WERI-Rb-1 (cell line): ENCODE measurements around the gene LRRC8E.
A peak's percentile ranks its signal among the peaks of the same experiment; 100 is the strongest.

Source experiments
- DNase-seq: peaks from one replicate; pipeline ENCODE4 v3.0.0-alpha.2; 2020
- H3K27ac ChIP-seq: fragments of 250-450 bp; sonication (Bioruptor Pico); 2 replicates; pipeline ENCODE4 v1.5.1; 2020; ENCODE audit warnings: mild to moderate bottlenecking, moderate library complexity
- H3K27me3 ChIP-seq: fragments of 250-450 bp; sonication (Bioruptor Pico); 2 replicates; pipeline ENCODE4 v1.5.1; 2021; ENCODE audit warnings: mild to moderate bottlenecking, low read depth, moderate library complexity; ENCODE audit not compliant: insufficient read depth, severe bottlenecking
- H3K36me3 ChIP-seq: fragments of 250-450 bp; sonication (Bioruptor Pico); 2 replicates; pipeline ENCODE4 v1.5.1; 2020; ENCODE audit warnings: mild to moderate bottlenecking, moderate library complexity
- H3K4me3 ChIP-seq: 2 replicates; pipeline ENCODE4 v1.5.1; 2011; ENCODE audit warnings: low read depth, mild to moderate bottlenecking, control low read depth, low read length
- H3K9me3 ChIP-seq: fragments of 250-450 bp; sonication (Bioruptor Pico); 2 replicates; pipeline ENCODE4 v1.5.1; 2021; ENCODE audit warnings: mild to moderate bottlenecking, moderate library complexity; ENCODE audit not compliant: severe bottlenecking
- TF ChIP-seq, protein P1 (sequence below): IDR thresholded peaks from 2 replicates; pipeline ENCODE4 v1.5.1; 2011; ENCODE audit warnings: low read depth, mild to moderate bottlenecking, control low read depth, inconsistent platforms, low read length

LRRC8E gene

DNA sequence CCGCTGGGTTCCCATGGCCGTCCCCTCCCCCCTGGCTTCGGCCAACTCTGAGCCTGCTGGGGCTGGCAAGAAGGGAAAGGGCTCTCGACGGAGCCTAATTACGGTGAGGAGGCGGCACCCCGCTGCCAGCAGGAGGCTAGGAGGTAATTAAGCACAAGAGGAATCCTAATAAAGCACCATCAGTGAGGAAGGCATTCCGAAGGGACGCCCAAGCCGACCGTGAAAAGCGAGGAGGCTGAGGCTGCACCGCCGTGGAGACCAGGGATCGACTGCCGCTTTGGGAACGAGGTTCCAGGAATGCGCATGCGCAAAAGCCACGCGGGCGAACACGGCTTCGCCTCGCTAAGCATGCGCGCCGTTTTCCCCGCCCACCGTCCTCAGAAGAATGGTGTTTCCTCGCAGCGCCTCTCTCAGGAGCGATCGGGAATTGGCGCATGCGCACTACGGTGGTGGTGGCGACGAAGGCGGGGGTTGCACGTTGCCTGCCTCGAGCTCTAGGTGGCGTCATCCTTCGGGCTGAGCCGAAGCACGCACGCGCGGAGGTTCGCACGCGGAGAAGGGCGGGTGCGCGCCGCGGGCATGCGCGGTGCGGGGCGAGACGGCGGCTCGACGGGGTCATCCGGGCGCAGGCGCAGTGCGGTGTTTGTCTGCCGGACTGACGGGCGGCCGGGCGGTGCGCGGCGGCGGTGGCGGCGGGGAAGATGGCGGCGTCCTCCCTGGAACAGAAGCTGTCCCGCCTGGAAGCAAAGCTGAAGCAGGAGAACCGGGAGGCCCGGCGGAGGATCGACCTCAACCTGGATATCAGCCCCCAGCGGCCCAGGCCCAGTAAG, 15.1 kb downstream of the LRRC8E start, which contains the start of gene MAP2K7:
MAP2K7 (plus strand) TSS at position 634 of the 830 bp plus-strand sequence; CDS start at position 702, 68 bp downstream.
- peaks cover 25% of the 10 kb centered on the region for H3K36me3 ChIP-seq
- peak within 1 kb of the TSS; percentile 59 for H3K4me3 ChIP-seq
- DNase-seq: peak; percentile 99
- TF ChIP-seq, protein P1, sequence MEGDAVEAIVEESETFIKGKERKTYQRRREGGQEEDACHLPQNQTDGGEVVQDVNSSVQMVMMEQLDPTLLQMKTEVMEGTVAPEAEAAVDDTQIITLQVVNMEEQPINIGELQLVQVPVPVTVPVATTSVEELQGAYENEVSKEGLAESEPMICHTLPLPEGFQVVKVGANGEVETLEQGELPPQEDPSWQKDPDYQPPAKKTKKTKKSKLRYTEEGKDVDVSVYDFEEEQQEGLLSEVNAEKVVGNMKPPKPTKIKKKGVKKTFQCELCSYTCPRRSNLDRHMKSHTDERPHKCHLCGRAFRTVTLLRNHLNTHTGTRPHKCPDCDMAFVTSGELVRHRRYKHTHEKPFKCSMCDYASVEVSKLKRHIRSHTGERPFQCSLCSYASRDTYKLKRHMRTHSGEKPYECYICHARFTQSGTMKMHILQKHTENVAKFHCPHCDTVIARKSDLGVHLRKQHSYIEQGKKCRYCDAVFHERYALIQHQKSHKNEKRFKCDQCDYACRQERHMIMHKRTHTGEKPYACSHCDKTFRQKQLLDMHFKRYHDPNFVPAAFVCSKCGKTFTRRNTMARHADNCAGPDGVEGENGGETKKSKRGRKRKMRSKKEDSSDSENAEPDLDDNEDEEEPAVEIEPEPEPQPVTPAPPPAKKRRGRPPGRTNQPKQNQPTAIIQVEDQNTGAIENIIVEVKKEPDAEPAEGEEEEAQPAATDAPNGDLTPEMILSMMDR: peak; percentile 86
- peak within 1 kb of the TSS; percentile 83 for H3K27ac ChIP-seq
- no peaks in the 10 kb centered on the region for H3K9me3 ChIP-seq
- no peaks in the 10 kb centered on the region for H3K27me3 ChIP-seq

DNA sequence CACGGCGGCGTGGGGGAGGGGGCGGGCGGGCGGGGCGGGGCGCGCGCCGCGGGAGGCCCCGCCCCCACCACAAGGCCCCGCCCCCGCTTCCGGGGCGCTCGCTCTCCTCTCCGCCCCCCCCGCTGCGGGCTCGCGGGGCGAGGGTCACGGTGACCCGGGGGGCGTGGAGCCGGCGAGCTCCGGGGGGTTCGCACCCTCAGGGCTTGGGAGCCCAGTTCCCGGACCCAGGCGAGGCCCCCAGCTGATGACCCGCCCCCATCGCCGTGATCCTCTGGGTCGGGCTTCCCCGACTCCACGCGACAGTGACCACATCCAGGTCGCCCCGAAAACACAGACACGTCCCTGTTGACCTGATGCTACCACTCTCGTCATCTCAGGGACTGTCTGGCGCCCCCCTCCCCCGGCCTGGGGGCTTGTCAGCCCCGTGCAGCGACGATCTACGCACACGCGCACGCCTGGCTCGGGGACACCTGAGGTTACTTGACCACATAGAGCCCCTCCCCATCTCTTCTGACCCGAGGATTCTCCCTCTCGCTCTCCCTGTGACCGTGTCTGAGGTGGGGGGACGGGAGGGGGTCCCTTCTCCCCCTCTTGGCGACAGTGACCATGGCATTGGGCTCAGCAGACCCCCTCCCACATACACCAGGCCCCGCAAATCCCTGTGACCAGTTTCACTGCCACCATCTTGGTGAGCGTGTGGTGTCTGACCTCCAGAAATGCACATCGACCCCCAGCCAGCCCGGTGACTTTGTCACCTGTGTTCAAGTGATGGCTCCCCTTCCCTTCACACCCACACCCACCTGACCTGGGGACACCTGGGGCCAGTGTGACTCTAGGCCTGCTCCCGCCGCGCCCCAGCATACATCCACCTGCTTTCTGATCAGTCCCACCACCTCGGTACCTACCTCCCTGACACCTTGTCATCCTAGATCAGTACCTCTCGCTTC, 16.0 kb downstream of the LRRC8E start:
- H3K9me3 ChIP-seq: no peaks in the 10 kb centered on the region
- TF ChIP-seq, protein P1: no peak
- H3K36me3 ChIP-seq: peaks cover 28% of the 10 kb centered on the region
- H3K27ac ChIP-seq: peak overlapping the region; percentile 81
- peak overlapping the region; percentile 59 for H3K4me3 ChIP-seq
- no peaks in the 10 kb centered on the region for H3K27me3 ChIP-seq
- DNase-seq: no peak

DNA sequence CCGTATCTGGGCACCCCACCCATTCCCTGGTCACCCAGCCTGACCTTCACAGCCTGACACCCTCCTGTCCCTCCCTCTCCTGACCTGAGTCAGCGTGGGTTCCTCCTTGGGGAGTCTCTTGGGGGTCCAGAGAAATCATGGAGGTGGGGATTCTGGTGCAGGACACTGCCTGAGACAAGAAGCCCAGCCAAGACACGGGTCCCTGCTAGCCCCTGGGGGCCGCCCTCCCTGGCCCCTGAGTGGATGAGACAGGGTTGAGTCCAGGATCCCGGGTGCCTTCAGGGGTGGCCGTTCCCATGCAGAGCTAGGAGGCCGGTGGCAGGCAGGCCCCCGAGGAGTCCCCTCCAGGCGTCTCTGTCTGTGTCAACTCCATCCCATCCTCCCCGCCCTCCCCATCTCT, 17.0 kb downstream of the LRRC8E start:
- TF ChIP-seq, protein P1: no peak
- DNase-seq: no peak
- Histone ChIP-seq H3K4me3 (no peak overlapping the region), H3K9me3 (no peaks in the 10 kb centered on the region), H3K36me3 (peaks cover 34% of the 10 kb centered on the region), H3K27ac (no peak overlapping the region), H3K27me3 (no peaks in the 10 kb centered on the region)

DNA sequence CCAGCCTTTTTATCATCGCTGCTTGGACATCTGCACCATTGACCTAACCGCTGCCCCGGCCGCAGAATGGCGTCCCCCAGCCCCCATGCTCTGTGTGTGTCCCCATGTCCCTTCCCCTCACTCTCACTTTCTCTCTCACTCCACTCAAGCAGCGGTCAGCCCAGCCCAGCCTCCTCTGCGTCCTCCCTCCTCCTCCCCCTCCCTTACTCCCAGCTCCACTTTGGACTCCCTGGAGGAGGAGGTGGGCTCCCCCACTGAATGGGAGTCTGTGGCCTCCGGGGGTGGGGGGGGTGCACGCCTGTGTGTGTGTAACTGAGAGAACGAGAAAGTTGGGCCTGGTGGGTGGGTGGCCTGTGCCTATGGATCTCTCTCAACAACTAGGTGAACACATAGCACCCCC, 17.5 kb downstream of the LRRC8E start:
- Histone ChIP-seq H3K4me3 (no peak overlapping the region), H3K27ac (no peak overlapping the region), H3K27me3 (no peaks in the 10 kb centered on the region), H3K36me3 (peaks cover 40% of the 10 kb centered on the region), H3K9me3 (no peaks in the 10 kb centered on the region)
- DNase-seq: no peak
- TF ChIP-seq, protein P1: no peak

DNA sequence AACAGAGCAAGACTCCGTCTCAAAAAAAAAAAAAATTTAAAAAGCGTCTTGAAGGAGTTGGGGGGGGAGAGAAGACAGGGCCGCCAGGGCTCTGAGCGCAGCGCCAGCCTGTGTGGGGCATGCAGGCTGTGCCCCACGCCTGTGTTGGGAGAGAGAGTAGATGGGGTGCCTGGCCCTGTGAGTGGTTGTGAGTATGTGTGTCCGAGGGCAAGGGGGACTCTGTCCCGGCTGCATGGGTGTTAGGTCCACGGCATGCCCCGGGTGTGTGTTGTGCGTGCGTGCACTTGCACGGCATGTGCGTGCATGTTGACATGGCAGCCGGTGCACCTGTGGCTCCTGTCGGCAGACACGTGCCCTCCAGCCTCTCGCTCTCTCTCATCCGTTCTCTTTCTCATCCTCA, 18.8 kb downstream of the LRRC8E start:
- H3K27me3 ChIP-seq: no peaks in the 10 kb centered on the region
- H3K9me3 ChIP-seq: no peaks in the 10 kb centered on the region
- no peak overlapping the region for H3K27ac ChIP-seq
- H3K36me3 ChIP-seq: peaks cover 51% of the 10 kb centered on the region
- no peak overlapping the region for H3K4me3 ChIP-seq
- TF ChIP-seq, protein P1: no peak
- no peak for DNase-seq
